MG63 (cell line): Measurements from ENCODE around the gene FUCA1. TPM values are rescaled to one million over a fixed set of nuclear protein-coding genes. Genes with fewer than 3 reads are reported as not detected.
"Not testable (repeated sequence)": the region's sequence is repeated elsewhere in the genome, so short reads cannot be mapped to it uniquely, and the experiment has no call there.

Experiments used
- DNase-seq: peaks from one replicate; pipeline ENCODE4 v3.0.0-alpha.2; 2020
- H3K27me3 ChIP-seq: fragments of 250-450 bp; sonication (Bioruptor Pico); 2 replicates; pipeline ENCODE4 v1.5.1; 2020; ENCODE audit warnings: mild to moderate bottlenecking, moderate library complexity
- H3K36me3 ChIP-seq: fragments of 250-450 bp; sonication (Bioruptor Pico); 2 replicates; pipeline ENCODE4 v1.5.1; 2020; ENCODE audit warnings: mild to moderate bottlenecking, moderate library complexity
- H3K4me3 ChIP-seq: fragments of 250-450 bp; sonication (Bioruptor Pico); 2 replicates; pipeline ENCODE4 v1.5.1; 2020; ENCODE audit warnings: mild to moderate bottlenecking, moderate library complexity
- H3K9me3 ChIP-seq: fragments of 250-450 bp; sonication (Bioruptor Pico); 2 replicates; pipeline ENCODE4 v1.5.1; 2020; ENCODE audit warnings: mild to moderate bottlenecking, moderate library complexity
- total RNA-seq: library from RNA; depleted of rRNA; stranded (reverse); fragments of >200 nt; shearing (Covaris generic); gene quantifications from 2 replicates; pipeline ENCODE4 v1.2.3, GENCODE V29; 2014; ENCODE audit warnings: low replicate concordance

FUCA1 gene
- total RNA-seq, 1 experiment from 2014 or later: 9.5 TPM

DNA sequence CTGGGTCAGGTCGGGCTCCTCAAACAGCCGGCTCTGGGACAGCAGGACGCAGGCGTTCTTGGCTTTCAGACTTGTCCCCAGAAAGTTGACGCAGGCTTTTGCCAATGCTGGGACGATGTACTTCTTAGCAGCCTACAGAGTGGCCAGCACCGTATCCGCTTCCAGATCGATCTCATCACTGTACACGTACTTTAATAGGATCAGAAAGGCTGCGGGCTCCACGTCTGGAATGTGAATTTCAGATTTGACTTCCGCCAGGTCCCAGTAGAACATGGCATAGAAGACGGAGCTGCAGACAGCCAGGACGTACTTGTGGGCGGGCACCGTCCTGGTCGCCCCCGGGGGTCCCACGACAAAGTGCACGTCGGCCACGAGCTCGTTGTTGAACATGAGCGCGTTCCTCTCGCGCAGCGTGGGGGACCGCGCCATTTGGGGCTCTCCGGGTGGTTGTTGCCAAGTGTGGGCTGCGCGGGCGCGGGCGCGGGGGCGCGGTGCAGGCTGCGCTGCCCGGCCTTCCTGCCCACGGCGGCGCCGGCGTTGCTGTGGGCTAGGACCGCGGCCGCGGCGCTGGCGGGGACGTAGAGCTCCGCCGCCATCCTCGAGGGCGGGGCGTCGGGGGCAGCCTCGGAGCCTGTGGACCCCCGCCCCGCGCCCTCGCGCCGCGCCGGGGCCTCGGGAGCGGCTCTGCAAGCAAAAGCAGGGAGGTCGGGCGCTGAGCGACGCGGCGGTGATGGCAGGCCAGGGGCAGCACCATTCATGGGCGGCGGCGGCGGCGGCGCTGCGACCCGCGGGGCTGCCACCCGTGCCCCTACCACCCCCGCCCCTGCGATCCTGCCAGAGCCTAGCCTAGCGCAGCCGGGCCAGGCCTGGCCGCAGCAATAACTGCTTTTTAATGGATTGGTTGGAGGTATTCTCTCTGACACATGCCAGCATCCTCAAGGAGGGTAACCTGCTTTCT is 34.5 kb upstream of the FUCA1 start:
- H3K27me3 ChIP-seq: 0 out of 2 replicates have a peak, but pooled peaks cover 2% of the 10 kb centered on the region
- peak overlapping the region; percentile 6; the same call in 1 of the 2 replicates for H3K4me3 ChIP-seq
- no peak for DNase-seq
- H3K9me3 ChIP-seq: no peaks in the 10 kb centered on the region
- H3K36me3 ChIP-seq: no peaks in the 10 kb centered on the region

DNA sequence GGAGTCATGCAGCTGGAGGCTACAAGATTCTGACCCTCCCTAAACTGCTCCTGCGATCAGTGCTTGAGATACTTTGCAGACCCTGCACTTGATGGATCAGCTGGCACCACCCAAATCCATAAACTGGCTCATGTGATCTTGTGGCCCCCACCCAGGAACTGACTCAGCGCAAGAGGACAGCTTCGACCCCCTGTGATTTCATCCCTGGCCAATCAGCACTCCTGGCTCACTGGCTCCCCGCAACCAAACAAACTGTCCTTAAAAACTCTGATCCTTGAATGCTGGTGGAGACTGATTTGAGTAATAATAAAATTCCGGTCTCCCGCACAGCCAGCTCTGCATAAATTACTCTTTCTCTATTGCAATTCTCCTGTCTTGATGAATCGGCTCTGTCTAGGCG is 31.9 kb upstream of the FUCA1 start:
- not testable (repeated sequence) for H3K27me3 ChIP-seq, H3K4me3 ChIP-seq, H3K9me3 ChIP-seq, H3K36me3 ChIP-seq
- DNase-seq: peak; percentile 50

DNA sequence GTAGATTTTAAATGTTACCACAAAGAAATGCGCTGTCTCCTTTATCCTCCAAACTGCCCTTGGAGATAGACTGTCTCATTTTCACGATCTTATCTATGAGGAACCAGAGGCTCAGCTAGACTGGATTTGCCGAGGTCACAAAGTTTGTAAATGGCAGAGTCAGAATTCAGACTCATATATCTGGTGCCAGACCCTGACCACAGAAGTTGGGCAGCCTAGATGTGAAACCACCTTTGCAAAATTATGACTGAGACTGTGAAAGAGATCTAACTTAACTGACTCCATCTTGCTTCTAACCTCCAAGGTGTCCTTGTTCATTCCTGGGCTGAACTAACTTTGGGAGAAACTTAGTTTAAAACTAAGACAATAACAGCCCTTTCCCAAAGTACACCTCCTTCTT is 31.0 kb upstream of the FUCA1 start:
- no peak for DNase-seq

DNA sequence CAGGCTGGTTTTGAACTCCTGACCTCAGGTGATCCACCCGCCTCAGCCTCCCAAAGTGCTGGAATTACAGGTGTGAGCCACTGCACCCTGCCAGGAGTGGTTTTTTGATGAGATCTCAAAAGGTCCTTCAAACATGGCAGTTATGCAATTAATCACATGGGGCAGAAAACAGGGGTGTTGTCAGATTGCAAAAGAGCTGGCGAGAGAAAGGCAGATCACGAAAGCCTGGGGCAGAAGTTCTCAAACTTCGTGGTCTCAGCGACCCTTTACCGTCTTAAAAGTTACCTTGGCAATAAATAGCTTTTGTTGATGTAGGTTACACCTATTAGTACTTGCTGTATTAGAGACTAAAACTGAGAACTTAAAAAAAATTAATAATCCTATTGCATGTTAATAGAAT is 29.0 kb upstream of the FUCA1 start:
- no peaks in the 10 kb centered on the region for H3K27me3 ChIP-seq
- no peak overlapping the region for H3K4me3 ChIP-seq
- no peak for DNase-seq
- H3K36me3 ChIP-seq: no peaks in the 10 kb centered on the region
- no peaks in the 10 kb centered on the region for H3K9me3 ChIP-seq

More for the DNA sequence above, 31.0 kb upstream of the FUCA1 start:
- H3K36me3 ChIP-seq: no peaks in the 10 kb centered on the region
- 0 out of 2 replicates have a peak, but pooled peaks cover 2% of the 10 kb centered on the region for H3K27me3 ChIP-seq
- H3K4me3 ChIP-seq: no peak overlapping the region
- H3K9me3 ChIP-seq: no peaks in the 10 kb centered on the region

DNA sequence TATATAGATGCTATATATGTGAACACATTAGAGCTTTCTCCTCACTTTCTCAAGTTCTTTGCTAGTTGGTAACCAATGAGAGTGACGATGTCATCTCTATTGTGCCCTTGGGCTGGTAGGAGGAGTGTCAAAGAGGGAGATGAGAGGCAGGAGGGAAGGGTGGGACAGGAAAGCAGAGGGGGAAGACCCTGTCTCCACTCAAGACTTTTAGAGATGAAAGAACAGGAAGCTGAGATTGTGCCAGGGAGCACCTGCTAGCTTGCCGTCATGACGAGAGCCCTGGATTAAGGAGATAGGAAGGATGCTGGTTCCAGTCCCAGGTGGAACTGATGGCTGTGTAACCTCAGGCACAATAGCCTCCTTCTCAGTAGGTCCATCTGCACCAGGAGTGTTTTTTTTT is 28.4 kb upstream of the FUCA1 start:
- Histone ChIP-seq H3K36me3 (no peaks in the 10 kb centered on the region), H3K9me3 (no peaks in the 10 kb centered on the region), H3K27me3 (no peaks in the 10 kb centered on the region), H3K4me3 (no peak overlapping the region)
- DNase-seq: no peak

DNA sequence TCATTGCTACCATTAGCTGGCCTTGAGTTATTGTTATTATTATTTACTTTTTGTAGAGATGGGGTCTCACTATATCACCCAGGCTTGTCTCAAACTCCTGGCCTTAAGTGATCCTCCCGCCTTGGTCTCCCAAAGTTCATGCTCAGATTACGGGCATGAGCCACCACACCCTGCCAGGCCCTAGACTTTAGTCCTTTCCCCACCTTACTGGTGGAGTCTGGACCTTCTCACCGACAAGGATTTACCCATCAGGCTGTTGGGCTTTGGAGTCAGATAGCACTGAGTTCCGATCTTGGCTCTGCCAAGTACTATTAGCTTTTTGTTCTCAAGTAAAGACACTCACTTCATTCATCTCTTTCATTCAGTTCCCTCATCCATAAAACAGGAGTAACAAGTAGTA is 27.9 kb upstream of the FUCA1 start:
- Histone ChIP-seq H3K9me3 (no peaks in the 10 kb centered on the region), H3K4me3 (no peak overlapping the region), H3K36me3 (no peaks in the 10 kb centered on the region), H3K27me3 (no peaks in the 10 kb centered on the region)
- no peak for DNase-seq

DNA sequence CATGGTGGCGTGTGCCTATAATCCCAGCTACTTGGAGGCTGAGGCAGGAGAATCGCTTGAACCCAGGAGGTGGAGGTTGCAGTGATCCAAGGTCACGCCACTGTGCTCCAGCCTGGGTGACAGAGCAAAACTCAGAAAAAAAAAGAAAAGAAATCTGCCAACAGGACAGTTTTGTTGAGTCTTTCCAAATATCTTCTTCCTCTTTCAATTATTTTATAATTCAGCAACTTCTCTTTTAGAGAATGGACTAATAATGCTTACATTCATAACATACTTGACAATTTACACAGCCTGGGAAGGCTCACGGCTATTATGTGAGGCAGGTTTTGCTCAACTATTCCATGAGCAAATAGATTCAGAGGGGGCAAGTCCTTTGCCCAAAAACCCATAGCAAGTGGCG is 27.0 kb upstream of the FUCA1 start:
- no peaks in the 10 kb centered on the region for H3K36me3 ChIP-seq
- no peaks in the 10 kb centered on the region for H3K9me3 ChIP-seq
- H3K4me3 ChIP-seq: no peak overlapping the region
- H3K27me3 ChIP-seq: no peaks in the 10 kb centered on the region
- no peak for DNase-seq

DNA sequence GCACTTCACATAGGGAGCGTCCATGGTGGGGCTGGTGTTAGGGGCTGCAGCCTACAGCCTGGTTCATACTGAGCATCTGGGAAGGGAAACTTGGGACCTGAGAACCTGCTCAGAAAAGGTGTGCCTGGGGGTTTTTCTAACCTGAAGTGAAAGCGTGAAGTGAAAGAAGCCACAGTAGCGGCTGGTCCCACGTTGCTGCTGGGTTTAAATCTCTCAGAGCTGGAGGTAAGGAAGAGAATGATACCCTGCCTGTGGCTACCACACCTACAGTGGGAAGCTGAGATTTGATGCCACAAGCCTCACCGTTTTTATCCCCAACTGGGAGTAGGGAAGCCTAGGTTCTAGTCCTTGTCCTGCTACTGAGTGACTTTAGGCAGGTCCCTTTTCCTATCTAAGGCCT is 21.0 kb upstream of the FUCA1 start:
- H3K4me3 ChIP-seq: no peak overlapping the region
- no peak for DNase-seq
- no peaks in the 10 kb centered on the region for H3K27me3 ChIP-seq
- no peaks in the 10 kb centered on the region for H3K36me3 ChIP-seq
- no peaks in the 10 kb centered on the region for H3K9me3 ChIP-seq

DNA sequence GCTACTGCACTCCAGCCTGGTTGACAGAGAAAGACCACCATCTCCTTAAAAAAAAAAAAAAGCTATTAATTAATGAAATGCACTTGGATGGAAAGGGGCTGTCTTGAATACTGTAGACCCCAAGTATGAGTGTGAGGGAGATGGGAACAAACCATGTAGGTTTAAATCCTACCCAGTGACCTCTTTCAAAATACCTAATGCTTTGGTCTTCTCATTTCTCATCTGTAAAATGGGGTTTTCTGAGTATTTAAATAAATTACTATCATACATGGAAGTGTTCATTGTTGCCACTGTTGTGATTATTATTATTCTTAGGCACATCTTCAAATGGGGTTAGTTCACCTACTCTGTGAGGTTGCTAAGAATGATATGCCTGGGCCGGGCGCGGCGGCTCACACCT is 17.1 kb upstream of the FUCA1 start:
- Histone ChIP-seq H3K36me3 (no peaks in the 10 kb centered on the region), H3K27me3 (no peaks in the 10 kb centered on the region), H3K9me3 (no peaks in the 10 kb centered on the region), H3K4me3 (no peak overlapping the region)
- DNase-seq: no peak

DNA sequence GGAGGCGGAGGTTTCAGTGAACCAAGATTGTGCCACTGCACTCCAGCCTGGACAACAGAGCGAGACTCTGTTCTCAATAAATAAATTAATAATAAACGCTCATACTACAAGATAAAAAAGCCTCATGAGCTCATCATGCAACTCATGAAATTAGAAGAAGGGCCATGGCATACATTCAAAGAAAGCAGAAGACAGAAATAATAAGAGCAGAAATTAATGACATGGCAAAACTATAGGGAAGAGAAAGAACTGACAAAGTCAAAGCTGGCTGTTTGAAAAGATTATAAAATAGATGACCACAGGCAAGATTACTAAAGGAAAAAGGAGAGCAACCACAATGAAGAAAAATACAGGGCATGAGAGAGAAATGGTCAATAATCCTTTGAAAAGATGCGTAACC is 14.7 kb upstream of the FUCA1 start:
- H3K9me3 ChIP-seq: peaks cover 12% of the 10 kb centered on the region
- no peaks in the 10 kb centered on the region for H3K36me3 ChIP-seq
- DNase-seq: no peak
- H3K27me3 ChIP-seq: no peaks in the 10 kb centered on the region
- no peak overlapping the region for H3K4me3 ChIP-seq

DNA sequence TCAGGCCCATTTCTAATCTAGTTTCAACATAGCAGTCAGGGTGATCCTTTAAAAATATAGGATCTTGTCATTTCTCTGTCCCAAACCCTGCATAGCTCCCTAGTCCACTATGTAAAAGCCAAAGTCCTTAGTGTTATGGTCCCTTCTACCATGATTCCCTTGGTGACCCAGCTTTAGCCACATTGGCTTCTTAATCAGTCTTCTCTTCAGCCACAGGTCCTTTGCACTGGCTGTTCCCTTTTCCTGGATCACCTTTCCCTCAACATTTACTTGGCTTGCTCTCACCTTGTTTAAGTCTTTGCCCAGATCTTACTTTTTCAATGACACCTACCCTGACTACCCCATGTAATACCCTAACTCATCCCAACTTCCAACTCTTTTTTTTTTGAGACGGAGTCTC is 11.7 kb upstream of the FUCA1 start:
- H3K36me3 ChIP-seq: no peaks in the 10 kb centered on the region

DNA sequence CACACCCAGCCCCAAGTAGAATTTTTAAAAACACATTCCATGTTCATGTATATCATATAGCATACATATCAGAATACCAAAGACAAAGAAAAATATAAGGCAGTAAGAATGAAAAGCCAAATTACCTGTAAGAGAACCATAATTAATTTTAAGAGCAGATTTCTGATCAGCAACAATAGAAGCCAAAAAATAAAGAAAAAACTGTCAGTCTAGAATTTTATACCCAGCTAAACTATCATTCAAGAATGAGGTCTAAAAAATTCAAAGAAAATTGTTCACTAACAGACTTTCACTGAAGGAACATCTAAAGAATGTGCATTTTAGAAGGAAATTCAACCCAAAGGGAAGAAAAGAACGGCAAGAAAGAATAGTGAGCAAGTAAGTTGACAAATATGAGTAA is 10.6 kb upstream of the FUCA1 start:
- no peak for DNase-seq
- peaks cover 12% of the 10 kb centered on the region for H3K9me3 ChIP-seq
- no peak overlapping the region for H3K4me3 ChIP-seq
- H3K27me3 ChIP-seq: no peaks in the 10 kb centered on the region
- no peaks in the 10 kb centered on the region for H3K36me3 ChIP-seq

More for the DNA sequence above, 11.7 kb upstream of the FUCA1 start:
- no peak overlapping the region for H3K4me3 ChIP-seq
- H3K27me3 ChIP-seq: no peaks in the 10 kb centered on the region
- DNase-seq: no peak
- H3K9me3 ChIP-seq: peaks cover 12% of the 10 kb centered on the region

DNA sequence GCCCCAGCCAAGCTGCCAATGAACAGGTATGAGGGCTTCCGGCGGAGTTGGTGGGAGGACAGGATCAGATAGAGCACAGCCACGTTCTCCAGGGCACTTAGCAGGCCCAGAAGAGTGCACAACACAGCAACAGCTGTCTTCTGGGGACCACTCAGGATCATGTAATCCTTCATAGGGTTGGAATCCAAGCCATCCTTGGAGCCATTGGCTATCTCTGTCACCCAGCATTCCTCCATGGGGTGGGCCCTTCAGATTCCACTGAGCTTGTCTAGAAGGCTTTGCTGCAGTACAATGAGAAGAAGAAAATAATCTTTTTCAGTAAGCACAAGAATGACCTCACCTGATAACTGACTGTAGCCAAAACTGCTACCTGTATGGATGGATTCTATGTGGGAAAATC is 7.3 kb upstream of the FUCA1 start:
- H3K9me3 ChIP-seq: peaks cover 12% of the 10 kb centered on the region
- H3K36me3 ChIP-seq: no peaks in the 10 kb centered on the region
- H3K4me3 ChIP-seq: no peak overlapping the region
- no peak for DNase-seq
- no peaks in the 10 kb centered on the region for H3K27me3 ChIP-seq

DNA sequence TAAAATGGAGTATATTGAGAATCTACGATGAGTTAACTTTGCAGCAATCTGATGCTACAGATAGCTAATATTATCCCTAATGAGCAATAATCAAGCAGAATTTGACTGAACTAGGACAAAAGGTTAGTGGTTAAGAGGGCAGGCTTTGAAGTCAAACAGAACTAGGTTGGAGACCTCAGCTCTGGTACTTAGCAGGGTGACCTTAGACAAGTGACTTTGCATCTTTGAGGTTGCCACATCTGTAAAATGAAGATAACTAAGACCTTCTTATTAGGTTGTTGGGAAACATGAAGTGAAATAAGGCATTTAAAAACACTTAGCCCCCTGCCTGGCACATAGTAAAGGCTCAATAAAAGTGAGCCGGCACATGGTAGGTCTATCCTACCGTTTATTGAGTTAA is 4.3 kb upstream of the FUCA1 start:
- Histone ChIP-seq H3K27me3 (no peaks in the 10 kb centered on the region), H3K36me3 (no peaks in the 10 kb centered on the region), H3K4me3 (no peak overlapping the region), H3K9me3 (no peaks in the 10 kb centered on the region)
- DNase-seq: no peak

DNA sequence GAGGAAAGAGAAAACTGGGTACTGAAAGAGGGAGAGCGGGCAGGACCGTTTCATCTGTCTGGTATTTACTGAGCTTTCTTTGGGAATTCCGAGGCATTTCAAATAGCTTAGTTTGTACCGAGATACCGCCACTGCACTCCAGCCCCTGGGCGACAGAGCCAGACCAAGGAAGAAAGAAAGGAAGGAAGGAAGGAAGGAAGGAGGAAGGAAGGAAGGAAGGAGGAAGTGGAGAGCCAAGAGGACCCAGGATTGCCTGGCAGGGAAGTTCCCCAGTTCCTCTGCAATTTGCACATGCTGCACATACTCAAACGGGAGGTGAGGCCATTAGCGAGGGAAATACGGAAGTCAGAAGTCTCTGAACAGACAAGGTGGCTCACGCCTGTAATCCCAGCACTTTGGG is 961 bp upstream of the FUCA1 start:
- peak overlapping the region; percentile 58 for H3K4me3 ChIP-seq
- DNase-seq: no peak
- H3K9me3 ChIP-seq: no peaks in the 10 kb centered on the region
- H3K27me3 ChIP-seq: no peaks in the 10 kb centered on the region
- H3K36me3 ChIP-seq: no peaks in the 10 kb centered on the region

DNA sequence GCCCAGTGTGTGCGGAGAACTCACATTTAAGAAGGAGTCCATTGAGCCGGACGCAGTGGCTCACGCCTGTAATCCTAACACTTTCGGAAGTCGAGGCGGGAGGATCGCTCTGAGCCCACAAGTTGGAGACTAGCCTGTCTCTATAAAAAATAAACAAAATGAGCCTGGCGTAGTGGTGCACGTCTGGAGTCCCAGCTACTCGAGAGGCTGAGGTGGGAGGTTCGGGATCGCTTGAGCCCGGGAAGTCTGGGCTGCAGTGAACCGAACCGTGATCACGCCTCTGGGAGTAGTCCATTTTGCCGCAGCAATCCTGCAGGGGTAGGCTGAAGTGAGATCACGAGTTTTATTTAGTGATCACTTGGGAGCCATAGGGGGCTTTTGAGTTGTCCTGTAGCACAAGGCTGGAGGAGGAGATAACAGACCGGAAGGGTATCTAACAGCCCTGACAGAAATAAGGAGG is 497 bp upstream of the FUCA1 start:
- peak; percentile 31 for DNase-seq
- Histone ChIP-seq H3K27me3 (no peaks in the 10 kb centered on the region), H3K4me3 (peak overlapping the region; percentile 58), H3K36me3 (no peaks in the 10 kb centered on the region), H3K9me3 (no peaks in the 10 kb centered on the region)

DNA sequence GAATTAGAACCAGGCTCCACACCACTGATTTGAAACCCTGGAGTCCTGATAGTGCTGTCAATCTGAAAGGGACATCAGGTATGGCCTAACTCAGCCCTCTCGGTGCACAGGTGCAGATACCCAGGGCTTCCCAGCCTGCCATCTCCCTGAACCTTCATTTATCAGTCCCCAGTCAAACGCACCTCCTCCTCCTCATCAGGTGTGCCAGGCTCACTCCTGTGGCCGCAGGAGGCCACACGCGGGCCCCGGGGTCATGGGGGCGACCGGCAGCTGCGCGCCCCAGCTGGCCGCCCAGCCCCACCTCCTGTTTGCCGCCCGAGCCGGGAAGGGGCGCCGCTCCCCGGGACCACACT is 572 bp downstream of the FUCA1 start:
- H3K4me3 ChIP-seq: peak overlapping the region; percentile 58
- no peaks in the 10 kb centered on the region; the same call in 1 of the 2 replicates for H3K36me3 ChIP-seq
- DNase-seq: no peak
- no peaks in the 10 kb centered on the region for H3K9me3 ChIP-seq
- no peaks in the 10 kb centered on the region for H3K27me3 ChIP-seq

DNA sequence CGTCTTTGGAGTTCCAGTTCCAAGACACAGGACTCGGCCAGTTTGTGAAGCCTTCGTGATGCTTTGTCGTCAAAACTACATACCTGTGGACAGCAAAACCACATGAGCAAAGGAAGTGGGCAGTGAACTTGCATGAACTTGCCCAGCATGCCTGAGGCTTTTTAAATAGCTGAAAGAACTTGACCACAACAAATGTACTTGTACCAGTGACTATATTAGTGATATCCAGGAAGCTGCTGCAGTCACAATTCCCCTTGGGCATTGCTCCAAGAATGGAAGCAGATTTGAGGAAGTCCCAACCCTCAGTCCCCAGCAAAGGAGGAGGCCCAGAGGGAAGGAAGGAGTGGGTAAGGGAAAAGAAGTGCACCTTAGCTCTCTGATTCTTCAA is 2.6 kb downstream of the FUCA1 start:
- Histone ChIP-seq H3K4me3 (no peak overlapping the region), H3K9me3 (no peaks in the 10 kb centered on the region), H3K36me3 (no peaks in the 10 kb centered on the region; the same call in 1 of the 2 replicates), H3K27me3 (no peaks in the 10 kb centered on the region)
- no peak for DNase-seq
